ENCODE data around the gene IFITM2. TPM values are rescaled to one million over a fixed set of nuclear protein-coding genes. Genes with fewer than 3 reads are reported as not detected.
"Not testable (repeated sequence)": the region's sequence is repeated elsewhere in the genome, so short reads cannot be mapped to it uniquely, and the experiment has no call there.

IFITM2 gene
- total and polyA plus RNA-seq, 4 donors, result 75.7 to 4,189 (median 860) TPM

GRCh38 chr11:304915-305843 is 2.4 kb upstream of the IFITM2 start:
- Histone ChIP-seq H3K36me3 (ENCODE audit: control insufficient read depth in 4 of 4, insufficient read depth in 4 of 4, low read length in 4 of 4) (no peaks in the 10 kb centered on the region), H3K27ac (ENCODE audit: low read depth in 1 of 2, low read length in 1 of 2) (peak overlapping the region in 1 of 2 donors; percentile 21), H3K4me3 (no peak overlapping the region), H3K9me3 (ENCODE audit: control insufficient read depth in 4 of 4, insufficient read depth in 3 of 4, low read length in 3 of 4) (no peaks in the 10 kb centered on the region), H3K9ac (ENCODE audit: insufficient read depth in 1 of 2, low read length in 2 of 2) (no peak overlapping the region), H3K4me1 (ENCODE audit: control insufficient read depth in 5 of 5, insufficient read depth in 5 of 5, low read length in 5 of 5) (peaks cover 0 to 24% (median 4%) of the 10 kb centered on the region in 5 donors), H3K27me3 (ENCODE audit: control insufficient read depth in 3 of 3, insufficient read depth in 3 of 3, low read length in 2 of 3) (peaks cover 0 to 6% (median 6%) of the 10 kb centered on the region in 3 donors)
- peak; percentile 85 to 95 (median 90) for DNase-seq
- TF ChIP-seq CTCF (IDR thresholded peaks at IDR 0.05; ENCODE audit: control extremely low read depth, extremely low read depth), result peak; percentile 64
- WGBS, 2 donors, result 35 to 43% methylated on average over 19 of the region's 19 CpGs
- no peak for ATAC-seq (ENCODE audit: insufficient read depth, low FRiP score)

- Histone ChIP-seq H3K9me3 (ENCODE audit: control insufficient read depth in 4 of 4, insufficient read depth in 3 of 4, low read length in 3 of 4) (no peaks in the 10 kb centered on the region), H3K27me3 (ENCODE audit: control insufficient read depth in 3 of 3, insufficient read depth in 3 of 3, low read length in 2 of 3) (no peaks in the 10 kb centered on the region), H3K4me1 (ENCODE audit: control insufficient read depth in 5 of 5, insufficient read depth in 5 of 5, low read length in 5 of 5) (peaks cover 0 to 22% (median 4%) of the 10 kb centered on the region in 5 donors), H3K27ac (ENCODE audit: low read depth in 1 of 2, low read length in 1 of 2) (peak overlapping the region in 1 of 2 donors; percentile 21), H3K36me3 (ENCODE audit: control insufficient read depth in 4 of 4, insufficient read depth in 4 of 4, low read length in 4 of 4) (no peaks in the 10 kb centered on the region), H3K9ac (ENCODE audit: insufficient read depth in 1 of 2, low read length in 2 of 2) (no peak overlapping the region), H3K4me3 (no peak overlapping the region)
- TF ChIP-seq CTCF (IDR thresholded peaks at IDR 0.05; ENCODE audit: control extremely low read depth, extremely low read depth), result no peak
- ATAC-seq (ENCODE audit: insufficient read depth, low FRiP score), result no peak
- no peak for DNase-seq
- WGBS, 2 donors, result 94 to 95% methylated on average over 10 of the region's 10 CpGs
These were observed 1.8 kb upstream of the IFITM2 start for GRCh38 chr11:305844-306211.

DNA sequence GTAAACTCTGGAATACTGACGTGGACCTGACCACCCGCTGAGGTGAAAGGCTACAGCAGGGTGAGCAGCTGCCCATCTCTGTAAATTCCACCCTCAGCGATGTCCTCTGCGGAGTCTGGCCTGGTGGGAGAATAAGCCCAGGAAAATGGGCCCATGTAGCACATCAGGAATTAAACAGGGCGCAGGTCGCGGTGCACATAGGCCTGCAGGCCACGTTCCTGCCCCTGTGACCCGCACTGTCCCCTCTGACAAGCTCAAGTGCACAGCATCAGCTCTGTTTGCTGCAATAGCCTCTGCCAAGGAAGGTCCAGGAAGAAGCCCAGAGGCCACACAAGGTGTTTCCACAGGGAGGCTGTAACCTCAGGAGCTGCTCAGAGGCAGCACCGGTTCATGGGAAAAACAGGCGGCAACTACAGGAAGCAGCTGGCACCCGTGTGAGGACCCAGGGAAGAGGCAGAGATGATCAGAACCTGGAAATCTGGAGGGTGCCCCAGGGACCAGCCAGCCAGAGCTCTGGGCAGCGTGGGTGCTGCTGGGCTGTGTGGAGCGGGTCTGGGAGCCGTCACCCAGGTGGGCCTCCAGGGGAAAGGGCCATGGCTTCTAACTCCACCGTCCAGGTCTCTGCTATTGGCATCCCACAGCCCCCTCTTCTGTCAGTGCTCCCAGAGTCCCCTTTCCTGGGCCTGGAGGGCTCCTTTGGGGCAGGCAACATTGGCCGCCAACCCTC is 808 bp upstream of the IFITM2 start:
- no peak overlapping the region for H3K9ac ChIP-seq (ENCODE audit: insufficient read depth in 1 of 2, low read length in 2 of 2)
- ATAC-seq (ENCODE audit: insufficient read depth, low FRiP score) (no peak), DNase-seq (no peak)

GRCh38 chr11:308740-309665 is 1.4 kb downstream of the IFITM2 start:
- H3K9me3 ChIP-seq (ENCODE audit: control insufficient read depth in 4 of 4, insufficient read depth in 3 of 4, low read length in 3 of 4); H3K36me3 ChIP-seq (ENCODE audit: control insufficient read depth in 4 of 4, insufficient read depth in 4 of 4, low read length in 4 of 4); H3K27me3 ChIP-seq (ENCODE audit: control insufficient read depth in 3 of 3, insufficient read depth in 3 of 3, low read length in 2 of 3); DNase-seq; ATAC-seq (ENCODE audit: insufficient read depth, low FRiP score): not testable (repeated sequence)
- peaks cover 0 to 45% (median 10%) of the 10 kb centered on the region in 5 donors for H3K4me1 ChIP-seq (ENCODE audit: control insufficient read depth in 5 of 5, insufficient read depth in 5 of 5, low read length in 5 of 5)
- 44 to 55% methylated on average over 21 to 24 of the region's 24 CpGs for WGBS, 2 donors
- H3K9ac ChIP-seq (ENCODE audit: insufficient read depth in 1 of 2, low read length in 2 of 2), result peak overlapping the region in 1 of 2 donors; percentile 32
- peak overlapping the region; percentile 61 to 65 for H3K27ac ChIP-seq (ENCODE audit: low read depth in 1 of 2, low read length in 1 of 2)
- peak overlapping the region; percentile 37 for H3K4me3 ChIP-seq

More for the DNA sequence above, 808 bp upstream of the IFITM2 start:
- Histone ChIP-seq H3K9me3 (ENCODE audit: control insufficient read depth in 4 of 4, insufficient read depth in 3 of 4, low read length in 3 of 4) (no peaks in the 10 kb centered on the region), H3K27me3 (ENCODE audit: control insufficient read depth in 3 of 3, insufficient read depth in 3 of 3, low read length in 2 of 3) (no peaks in the 10 kb centered on the region), H3K36me3 (ENCODE audit: control insufficient read depth in 4 of 4, insufficient read depth in 4 of 4, low read length in 4 of 4) (no peaks in the 10 kb centered on the region), H3K27ac (ENCODE audit: low read depth in 1 of 2, low read length in 1 of 2) (peak overlapping the region; percentile 79 to 96), H3K4me1 (ENCODE audit: control insufficient read depth in 5 of 5, insufficient read depth in 5 of 5, low read length in 5 of 5) (peaks cover 0 to 24% (median 4%) of the 10 kb centered on the region in 5 donors), H3K4me3 (no peak overlapping the region)
- 85 to 88% methylated on average over 16 to 17 of the region's 17 CpGs for WGBS, 2 donors
- no peak for TF ChIP-seq CTCF (IDR thresholded peaks at IDR 0.05; ENCODE audit: control extremely low read depth, extremely low read depth)

GRCh38 chr11:309979-310572 is 2.5 kb downstream of the IFITM2 start:
- Histone ChIP-seq H3K27ac (ENCODE audit: low read depth in 1 of 2, low read length in 1 of 2) (peak overlapping the region; percentile 65 to 88), H3K4me3 (peak overlapping the region; percentile 35), H3K4me1 (ENCODE audit: control insufficient read depth in 5 of 5, insufficient read depth in 5 of 5, low read length in 5 of 5) (peaks cover 0 to 54% (median 14%) of the 10 kb centered on the region in 5 donors), H3K9ac (ENCODE audit: insufficient read depth in 1 of 2, low read length in 2 of 2) (peak overlapping the region in 1 of 2 donors; percentile 42)
- 8 to 18% methylated on average over 5 of the region's 18 CpGs for WGBS, 2 donors
- not testable (repeated sequence) for H3K36me3 ChIP-seq (ENCODE audit: control insufficient read depth in 4 of 4, insufficient read depth in 4 of 4, low read length in 4 of 4); ATAC-seq (ENCODE audit: insufficient read depth, low FRiP score); H3K27me3 ChIP-seq (ENCODE audit: control insufficient read depth in 3 of 3, insufficient read depth in 3 of 3, low read length in 2 of 3); H3K9me3 ChIP-seq (ENCODE audit: control insufficient read depth in 4 of 4, insufficient read depth in 3 of 4, low read length in 3 of 4); DNase-seq

Measured in lung (tissue), 12 donors.